K562 (cell line): ENCODE data around the gene NUP210. TPM values are rescaled to one million over a fixed set of nuclear protein-coding genes. Genes with fewer than 3 reads are reported as not detected.

Experiments
- ATAC-seq: fragments of 200-7000 bp; cut with Tn5 transposase; 3 replicates; pipeline ENCODE4 v1.9.1; 2020; ENCODE audit warnings: moderate library complexity
- BruUV-seq: library from RNA; stranded (reverse); fragments of 400-500 nt; replicated peaks from 2 replicates; lab custom pipeline; 2021; lab: Mats Ljungman, UMichigan
- CTCF ChIA-PET: fragments of 300-600 bp; formaldehyde crosslinking; extraction: SDS; loops from one replicate; lab custom pipeline; 2021; ENCODE audit warnings: low intra/inter-chr PET ratio; lab: Yijun Ruan, JAX
- POLR2A ChIA-PET: fragments of 300-600, 350-650 bp; sonication (Branson Sonifier 250); formaldehyde crosslinking; extraction: SDS; loops from one replicate; lab custom pipeline; 2021; ENCODE audit warnings: antibody characterized with exemption, inconsistent platforms; lab: Yijun Ruan, JAX
- DNase-seq, 4 experiments: peaks; one replicate each; pipeline versions ENCODE4 v3.0.0 to v3.0.0-alpha.2; 2011 to 2018; ENCODE audit warnings: low spot score in 3 of 4, mixed read lengths in 3 of 4; ENCODE audit errors: extremely low read depth in 1 of 4
- FAIRE-seq: peaks from 2 replicates; lab custom pipeline; 2011; peaks lifted over from hg19 to GRCh38; lab: Jason Lieb, UNC
- H2AFZ ChIP-seq: 2 replicates; pipeline ENCODE4 v1.6.0; 2011; ENCODE audit warnings: low read depth, low read length, control low read depth, inconsistent platforms
- H3K27ac ChIP-seq: fragments of 200-600 bp; 3 replicates; pipeline ENCODE4 v1.8.0; 2011; ENCODE audit warnings: low read depth, mild to moderate bottlenecking, control low read depth, inconsistent platforms, low read length, moderate library complexity, mixed read lengths; ENCODE audit errors: extremely low read depth
- H3K27me3 ChIP-seq, 2 experiments: fragments of 300-600 bp in 1 of 2; 2 replicates in 1 of 2; 3 replicates in 1 of 2; pipeline versions ENCODE4 v1.6.0 to v1.8.0; 2011; ENCODE audit warnings: inconsistent platforms in 2 of 2, low read length in 2 of 2, mild to moderate bottlenecking in 1 of 2, mixed read lengths in 1 of 2, moderate library complexity in 1 of 2; ENCODE audit not compliant: control insufficient read depth in 2 of 2, insufficient read depth in 2 of 2
- H3K36me3 ChIP-seq: fragments of 300-600 bp; 3 replicates; pipeline ENCODE4 v1.8.0; 2011; ENCODE audit warnings: mild to moderate bottlenecking, low read length, inconsistent platforms; ENCODE audit not compliant: control insufficient read depth, insufficient read depth
- H3K4me1 ChIP-seq, 2 experiments: fragments of 200-600 bp in 1 of 2; replicated peaks in 1 of 2; 2 replicates in 1 of 2; 3 replicates in 1 of 2; pipeline versions ENCODE4 v1.5.1 to v1.8.0; 2011; ENCODE audit warnings: inconsistent platforms in 2 of 2, low read length in 2 of 2, mild to moderate bottlenecking in 1 of 2, mixed read lengths in 1 of 2, moderate library complexity in 1 of 2; ENCODE audit not compliant: control insufficient read depth in 2 of 2, insufficient read depth in 2 of 2
- H3K4me2 ChIP-seq: 2 replicates; pipeline ENCODE4 v1.6.1; 2011; ENCODE audit warnings: low read length, control low read depth, inconsistent platforms, mixed read lengths; ENCODE audit not compliant: insufficient read depth
- H3K4me3 ChIP-seq: fragments of 200-600 bp; sonication (generic), shearing (Covaris generic); 2 replicates; pipeline ENCODE4 v1.5.1; 2016; ENCODE audit warnings: control low read depth, inconsistent platforms
- H3K79me2 ChIP-seq: fragments of 200-600 bp; 3 replicates; pipeline ENCODE4 v1.8.0; 2011; ENCODE audit warnings: low read length, inconsistent platforms; ENCODE audit not compliant: control insufficient read depth, insufficient read depth
- H3K9ac ChIP-seq, 2 experiments: 2 replicates each; pipeline versions ENCODE4 v1.6.0 to v1.6.1; 2011; ENCODE audit warnings: low read depth in 2 of 2, low read length in 2 of 2, control low read depth in 1 of 2, inconsistent platforms in 1 of 2, mild to moderate bottlenecking in 1 of 2, mixed read lengths in 1 of 2; ENCODE audit not compliant: insufficient read depth in 1 of 2
- H3K9me1 ChIP-seq: one replicate; pipeline ENCODE4 v1.6.0; 2011; ENCODE audit warnings: inconsistent platforms, mild to moderate bottlenecking, low read length, moderate library complexity; ENCODE audit not compliant: control insufficient read depth, insufficient read depth
- H3K9me3 ChIP-seq: replicated peaks from 2 replicates; pipeline ENCODE4 v1.5.1; 2011; ENCODE audit warnings: low read depth, low read length, inconsistent platforms; ENCODE audit not compliant: control insufficient read depth, insufficient read depth
- H4K20me1 ChIP-seq: replicated peaks from 2 replicates; pipeline ENCODE4 v1.6.1; 2011; ENCODE audit warnings: low read length, inconsistent platforms, mixed read lengths; ENCODE audit not compliant: control insufficient read depth, insufficient read depth
- BDP1 ChIP-seq: IDR thresholded peaks from 3 replicates; pipeline ENCODE4 v1.6.1; 2011; ENCODE audit not compliant: insufficient read length, insufficient read depth
- CBX8 ChIP-seq: fragments of 200-600 bp; sonication (generic); IDR thresholded peaks from 2 replicates; pipeline ENCODE4 v1.6.1; 2012; ENCODE audit warnings: borderline replicate concordance, mixed run types, low read depth, mild to moderate bottlenecking, moderate library complexity, mixed read lengths, low read length, control low read depth, inconsistent platforms; ENCODE audit not compliant: poor library complexity, severe bottlenecking; ENCODE audit errors: extremely low read depth
- CEBPB ChIP-seq: fragments of 450-650 bp; IDR thresholded peaks from 2 replicates; pipeline ENCODE4 v1.6.1; 2016; ENCODE audit warnings: missing genetic modification characterization, missing compliant biosample characterization
- CHD2 ChIP-seq: IDR thresholded peaks from 2 replicates; pipeline ENCODE4 v1.6.1; 2011; ENCODE audit warnings: low read depth, low read length
- CTBP1 ChIP-seq: fragments of 450-650 bp; IDR thresholded peaks from 2 replicates; pipeline ENCODE4 v1.6.1; 2016; ENCODE audit warnings: borderline replicate concordance
- EP300 ChIP-seq: IDR thresholded peaks from 2 replicates; pipeline ENCODE4 v1.6.1; 2012; ENCODE audit warnings: low read length, improper control_type of control experiment
- FOXJ3 ChIP-seq: sonication (generic); formaldehyde crosslinking; IDR thresholded peaks from 2 replicates; pipeline ENCODE4 v1.4.0; 2020; ENCODE audit warnings: mild to moderate bottlenecking, missing genetic modification reagents
- GTF2E2 ChIP-seq: fragments of 200-800 bp; sonication (Bioruptor generic); IDR thresholded peaks from 2 replicates; pipeline ENCODE4 v1.6.1; 2016; ENCODE audit warnings: missing genetic modification characterization, missing compliant biosample characterization
- HCFC1 ChIP-seq: IDR thresholded peaks from 2 replicates; pipeline ENCODE4 v1.6.1; 2012; ENCODE audit warnings: low read depth, low read length, improper control_type of control experiment
- HDAC1 ChIP-seq, 2 experiments: fragments of 450-650 bp; IDR thresholded peaks; 2 replicates each; pipeline ENCODE4 v1.6.1; 2016 to 2017; ENCODE audit warnings: inconsistent platforms in 1 of 2, mild to moderate bottlenecking in 1 of 2, moderate library complexity in 1 of 2
- HES1 ChIP-seq: fragments of 450-650 bp; IDR thresholded peaks from 2 replicates; pipeline ENCODE4 v1.6.1; 2016; ENCODE audit warnings: low read depth, mild to moderate bottlenecking, moderate library complexity
- HMG20A ChIP-seq: fragments of 450-650 bp; formaldehyde crosslinking; conservative IDR thresholded peaks from 2 replicates; pipeline ENCODE4 v1.4.0; 2020; ENCODE audit warnings: mild to moderate bottlenecking, mixed read lengths
- MBD2 ChIP-seq: sonication (generic); IDR thresholded peaks from 2 replicates; pipeline ENCODE4 v1.6.1; 2016; ENCODE audit warnings: low read depth, borderline replicate concordance
- NR2C2 ChIP-seq, 2 experiments: fragments of 200-800 bp in 1 of 2; sonication (Bioruptor generic) in 1 of 2; sonication (generic) in 1 of 2; formaldehyde crosslinking in 1 of 2; IDR thresholded peaks; 2 replicates each; pipeline versions ENCODE4 v1.6.1 to v1.8.0; 2016 to 2022; ENCODE audit warnings: mild to moderate bottlenecking in 1 of 2, missing compliant biosample characterization in 1 of 2, missing genetic modification characterization in 1 of 2, missing genetic modification reagents in 1 of 2
- NRF1 ChIP-seq, 2 experiments: fragments of 450-650 bp; IDR thresholded peaks in 1 of 2; conservative IDR thresholded peaks in 1 of 2; 2 replicates each; pipeline ENCODE4 v1.6.1; 2014; ENCODE audit warnings: mild to moderate bottlenecking in 2 of 2
- RAD51 ChIP-seq: fragments of 450-650 bp; IDR thresholded peaks from 2 replicates; pipeline ENCODE4 v1.7.1; 2016; ENCODE audit warnings: low read depth, mild to moderate bottlenecking, borderline replicate concordance
- RCOR1 ChIP-seq, 2 experiments: IDR thresholded peaks; 2 replicates each; pipeline ENCODE4 v1.6.1; 2012; ENCODE audit warnings: low read depth in 2 of 2, low read length in 2 of 2, borderline replicate concordance in 1 of 2, improper control_type of control experiment in 1 of 2
- SP1 ChIP-seq: sonication (generic); formaldehyde crosslinking; IDR thresholded peaks from 2 replicates; pipeline ENCODE4 v1.8.1; 2022; ENCODE audit warnings: mild to moderate bottlenecking, missing genetic modification reagents
- ZBTB17 ChIP-seq: fragments of 450-650 bp; formaldehyde crosslinking; IDR thresholded peaks from 2 replicates; pipeline ENCODE4 v1.4.0; 2020; ENCODE audit warnings: mild to moderate bottlenecking
- ZFP1 ChIP-seq: fragments of 450-650 bp; formaldehyde crosslinking; IDR thresholded peaks from 2 replicates; pipeline ENCODE4 v1.4.0; 2020; ENCODE audit warnings: mild to moderate bottlenecking, mixed read lengths
- ZNF121 ChIP-seq: sonication (generic); formaldehyde crosslinking; conservative IDR thresholded peaks from 2 replicates; pipeline ENCODE4 v1.8.0; 2022; ENCODE audit warnings: missing genetic modification reagents
- ZNF282 ChIP-seq: sonication (generic); formaldehyde crosslinking; IDR thresholded peaks from 2 replicates; pipeline ENCODE4 v1.8.1; 2023; ENCODE audit warnings: missing genetic modification reagents
- ZNF57 ChIP-seq: fragments of 450-650 bp; formaldehyde crosslinking; IDR thresholded peaks from 2 replicates; pipeline ENCODE4 v1.4.0; 2020; ENCODE audit warnings: mild to moderate bottlenecking, moderate library complexity
- ZNF717 ChIP-seq: fragments of 250-450 bp; sonication (Bioruptor Pico); IDR thresholded peaks from 2 replicates; pipeline ENCODE4 v1.5.0; 2021
- ZNF778 ChIP-seq: fragments of 450-650 bp; formaldehyde crosslinking; IDR thresholded peaks from 2 replicates; pipeline ENCODE4 v1.4.0; 2020; ENCODE audit warnings: mild to moderate bottlenecking, moderate library complexity
- WGBS: fragments of 100-300 bp; shearing (Covaris generic); methylation state at CpG from one replicate; pipeline ENCODE4 v1.1.6; 2016; ENCODE audit warnings: low coverage, mixed read lengths; ENCODE audit not compliant: insufficient coverage; ENCODE audit errors: missing lambda C conversion rate; 5-methylcytosine and 5-hydroxymethylcytosine counted together
- in situ Hi-C: fragments of 300-500 bp; cut with MboI; formaldehyde crosslinking; loops from 4 replicates; pipeline ENCODE4 v1.15.0; 2018; ENCODE audit warnings: inconsistent platforms, mixed read lengths
- intact Hi-C: fragments of 100-400 bp; cut with micrococcal nuclease; formaldehyde crosslinking; loops from 2 replicates; pipeline ENCODE4 v1.14.2; 2022
- polyA plus RNA-seq, 8 experiments: library from polyadenylated mRNA; depleted of rRNA in 4 of 8; stranded (reverse) in 5 of 8; unstranded in 3 of 8; fragments of >200 nt; fragmentation: Nextera tagmentation in 2 of 8; fragmentation: Illumina TruSeq in 1 of 8; extraction: Ambion mirVana in 2 of 8; extraction: Trizol in 1 of 8; gene quantifications; 2 replicates each; pipeline versions ENCODE4 v1.2.1 to v1.2.3, GENCODE V29; 2011 to 2014; ENCODE audit warnings: inconsistent platforms in 1 of 8, missing spikeins in 1 of 8
- total RNA-seq, 7 experiments: library from RNA; depleted of rRNA in 6 of 7; stranded (reverse); fragments of >200 nt in 6 of 7; fragmentation: Illumina TruSeq in 2 of 7; extraction: Trizol in 2 of 7; gene quantifications; 2 replicates each; pipeline versions ENCODE4 v1.2.1 to v1.2.3, GENCODE V29; 2011 to 2021; ENCODE audit warnings: low replicate concordance in 1 of 7

Gene NUP210
- total and polyA plus RNA-seq, 9 of the 15 experiments (the other 6 are each of a cell fraction or from before 2014, with no cell fraction given), result 1.2 to 138 (median 44.0) TPM

- Histone ChIP-seq H3K27ac (peak overlapping the region; percentile 45; the same call in 2 of the 3 replicates), H3K79me2 (no peaks in the 10 kb centered on the region), H3K9ac (peak overlapping the region; percentile 4 to 71; a peak in 1 of 4 replicates), H3K4me2 (peak overlapping the region; percentile 50), H3K27me3 (no peaks in the 10 kb centered on the region; a peak in 1 of 5 replicates), H3K9me1 (no peaks in the 10 kb centered on the region), H2AFZ (peak overlapping the region; percentile 72), H3K36me3 (no peaks in the 10 kb centered on the region), H4K20me1 (no peaks in the 10 kb centered on the region), H3K9me3 (no peaks in the 10 kb centered on the region), H3K4me1 (peaks cover 10 to 15% of the 10 kb centered on the region in 2 experiments; a peak in 3 of 5 replicates), H3K4me3 (no peak overlapping the region)
- FAIRE-seq (peak; percentile 23), DNase-seq (peak in 2 of 4 experiments; percentile 15 to 67), ATAC-seq (peak; percentile 60)
- BruUV-seq, result no TSS peak
- WGBS, result 16% methylated on average over 8 of the region's 8 CpGs
- intact Hi-C loops (loop anchor here (2.0 kb wide), 2 partner anchors 23 to 55 kb away; no protein-coding TSS in a partner anchor), in situ Hi-C loops (no loop called here)
- ChIA-PET CTCF (no interaction called here), POLR2A (interaction anchor here (1.0 to 1.5 kb wide), 4 partner anchors 9 to 17 kb away, joined by 3 to 9 read pairs (median 4); no protein-coding TSS in a partner anchor)
- no peak for TF ChIP-seq CEBPB (tag)
- no peak for TF ChIP-seq FOXJ3
- no peak for TF ChIP-seq HCFC1
- TF ChIP-seq RAD51, result no peak
- no peak for TF ChIP-seq CBX8
- TF ChIP-seq RCOR1 (IDR thresholded peaks at IDR 0.05; ENCODE audit: borderline replicate concordance in 1 of 2, low read depth in 2 of 2, low read length in 2 of 2), result no peak
- 0 out of 2 replicates have a peak, but pooled peaks have one; percentile 33 for TF ChIP-seq SP1 (CRISPR knock-in tag)
- TF ChIP-seq NR2C2 (CRISPR knock-in tag; IDR thresholded peaks at IDR 0.05), result no peak
- 0 out of 2 replicates have a peak, but pooled peaks have one; percentile 45 for TF ChIP-seq NR2C2 (tag; IDR thresholded peaks at IDR 0.05)
- no peak for TF ChIP-seq MBD2
- TF ChIP-seq ZFP1 (CRISPR knock-in tag), result no peak
- no peak for TF ChIP-seq HMG20A (CRISPR knock-in tag)
- no peak for TF ChIP-seq ZNF57 (CRISPR knock-in tag)
- TF ChIP-seq ZBTB17, result peak; percentile 53; the same call in 1 of the 2 replicates
- no peak for TF ChIP-seq NRF1 (conservative IDR thresholded peaks at IDR 0.05 in 1 of 2, IDR thresholded peaks at IDR 0.05 in 1 of 2)
- TF ChIP-seq CHD2, result no peak
- no peak for TF ChIP-seq ZNF717 (CRISPR knock-in tag)
- TF ChIP-seq GTF2E2 (tag), result no peak
- TF ChIP-seq BDP1, result no peak
- TF ChIP-seq ZNF121 (CRISPR knock-in tag), result no peak
- peak; percentile 28; the same call in 1 of the 2 replicates for TF ChIP-seq EP300
- TF ChIP-seq HES1, result no peak
- no peak for TF ChIP-seq ZNF282
- no peak; a peak in 1 of 4 replicates for TF ChIP-seq HDAC1 (IDR thresholded peaks at IDR 0.05)
- TF ChIP-seq ZNF778 (CRISPR knock-in tag), result no peak
- TF ChIP-seq CTBP1, result peak; percentile 31; the same call in 1 of the 2 replicates
Measured at GRCh38 chr3:13429631-13430291, 9.6 kb upstream of the NUP210 start.
